ENCODE measurements around the gene SYT4. TPM values are rescaled to one million over a fixed set of nuclear protein-coding genes. Genes with fewer than 3 reads are reported as not detected.

Gene SYT4
- total and polyA plus RNA-seq, 9 of the 15 experiments (the other 6 are each of a cell fraction or from before 2014, with no cell fraction given), result not detected

- TF ChIP-seq, protein P1, sequence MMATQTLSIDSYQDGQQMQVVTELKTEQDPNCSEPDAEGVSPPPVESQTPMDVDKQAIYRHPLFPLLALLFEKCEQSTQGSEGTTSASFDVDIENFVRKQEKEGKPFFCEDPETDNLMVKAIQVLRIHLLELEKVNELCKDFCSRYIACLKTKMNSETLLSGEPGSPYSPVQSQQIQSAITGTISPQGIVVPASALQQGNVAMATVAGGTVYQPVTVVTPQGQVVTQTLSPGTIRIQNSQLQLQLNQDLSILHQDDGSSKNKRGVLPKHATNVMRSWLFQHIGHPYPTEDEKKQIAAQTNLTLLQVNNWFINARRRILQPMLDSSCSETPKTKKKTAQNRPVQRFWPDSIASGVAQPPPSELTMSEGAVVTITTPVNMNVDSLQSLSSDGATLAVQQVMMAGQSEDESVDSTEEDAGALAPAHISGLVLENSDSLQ (IDR thresholded peaks at IDR 0.05), result no peak
- TF ChIP-seq KLF10 (CRISPR knock-in tag; IDR thresholded peaks at IDR 0.05) (no peak), ZBTB34 (CRISPR knock-in tag; IDR thresholded peaks at IDR 0.05) (no peak), TCF3 (CRISPR knock-in tag; IDR thresholded peaks at IDR 0.05) (no peak), BCL6 (CRISPR knock-in tag; IDR thresholded peaks at IDR 0.05) (no peak), STAG1 (CRISPR knock-in tag; IDR thresholded peaks at IDR 0.05; ENCODE audit: borderline replicate concordance) (no peak), NR1H2 (CRISPR knock-in tag; IDR thresholded peaks at IDR 0.05) (no peak)
Measured at GRCh38 chr18:43276491-43276890, 799 bp downstream of the SYT4 start (continued).

- DNase-seq (ENCODE audit: extremely low read depth in 1 of 4, low spot score in 3 of 4) (no peak), FAIRE-seq (no peak), ATAC-seq (no peak)
- Histone ChIP-seq H2AFZ (ENCODE audit: low read depth, low read length) (no peak overlapping the region), H3K27me3 (ENCODE audit: control insufficient read depth in 2 of 2, insufficient read depth in 2 of 2, low read length in 2 of 2) (no peaks in the 10 kb centered on the region), H3K9me3 (replicated peaks; ENCODE audit: control insufficient read depth, insufficient read depth, low read depth, low read length) (no peaks in the 10 kb centered on the region), H4K20me1 (replicated peaks; ENCODE audit: control insufficient read depth, insufficient read depth, low read length) (no peaks in the 10 kb centered on the region), H3K36me3 (ENCODE audit: control insufficient read depth, insufficient read depth, low read length) (no peaks in the 10 kb centered on the region), H3K27ac (ENCODE audit: extremely low read depth, low read depth, low read length) (no peak overlapping the region), H3K4me2 (ENCODE audit: insufficient read depth, low read length) (no peak overlapping the region), H3K9me1 (ENCODE audit: control insufficient read depth, insufficient read depth, low read length) (no peaks in the 10 kb centered on the region), H3K4me3 (no peak overlapping the region), H3K9ac (ENCODE audit: insufficient read depth in 1 of 2, low read depth in 2 of 2, low read length in 2 of 2) (no peak overlapping the region), H3K79me2 (ENCODE audit: control insufficient read depth, insufficient read depth, low read length) (no peaks in the 10 kb centered on the region), H3K4me1 (replicated peaks in 1 of 2; ENCODE audit: control insufficient read depth in 2 of 2, insufficient read depth in 2 of 2, low read length in 2 of 2) (no peaks in the 10 kb centered on the region)
- BruUV-seq (replicated peaks), result no TSS peak
- TF ChIP-seq, protein P2, sequence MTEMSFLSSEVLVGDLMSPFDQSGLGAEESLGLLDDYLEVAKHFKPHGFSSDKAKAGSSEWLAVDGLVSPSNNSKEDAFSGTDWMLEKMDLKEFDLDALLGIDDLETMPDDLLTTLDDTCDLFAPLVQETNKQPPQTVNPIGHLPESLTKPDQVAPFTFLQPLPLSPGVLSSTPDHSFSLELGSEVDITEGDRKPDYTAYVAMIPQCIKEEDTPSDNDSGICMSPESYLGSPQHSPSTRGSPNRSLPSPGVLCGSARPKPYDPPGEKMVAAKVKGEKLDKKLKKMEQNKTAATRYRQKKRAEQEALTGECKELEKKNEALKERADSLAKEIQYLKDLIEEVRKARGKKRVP (CRISPR knock-in tag; IDR thresholded peaks at IDR 0.05), result no peak
- no peak for TF ChIP-seq HLTF (IDR thresholded peaks at IDR 0.05)
- TF ChIP-seq, protein P3, sequence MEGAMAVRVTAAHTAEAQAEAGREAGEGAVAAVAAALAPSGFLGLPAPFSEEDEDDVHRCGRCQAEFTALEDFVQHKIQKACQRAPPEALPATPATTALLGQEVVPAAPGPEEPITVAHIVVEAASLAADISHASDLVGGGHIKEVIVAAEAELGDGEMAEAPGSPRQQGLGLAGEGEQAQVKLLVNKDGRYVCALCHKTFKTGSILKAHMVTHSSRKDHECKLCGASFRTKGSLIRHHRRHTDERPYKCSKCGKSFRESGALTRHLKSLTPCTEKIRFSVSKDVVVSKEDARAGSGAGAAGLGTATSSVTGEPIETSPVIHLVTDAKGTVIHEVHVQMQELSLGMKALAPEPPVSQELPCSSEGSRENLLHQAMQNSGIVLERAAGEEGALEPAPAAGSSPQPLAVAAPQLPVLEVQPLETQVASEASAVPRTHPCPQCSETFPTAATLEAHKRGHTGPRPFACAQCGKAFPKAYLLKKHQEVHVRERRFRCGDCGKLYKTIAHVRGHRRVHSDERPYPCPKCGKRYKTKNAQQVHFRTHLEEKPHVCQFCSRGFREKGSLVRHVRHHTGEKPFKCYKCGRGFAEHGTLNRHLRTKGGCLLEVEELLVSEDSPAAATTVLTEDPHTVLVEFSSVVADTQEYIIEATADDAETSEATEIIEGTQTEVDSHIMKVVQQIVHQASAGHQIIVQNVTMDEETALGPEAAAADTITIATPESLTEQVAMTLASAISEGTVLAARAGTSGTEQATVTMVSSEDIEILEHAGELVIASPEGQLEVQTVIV (CRISPR knock-in tag; IDR thresholded peaks at IDR 0.05; ENCODE audit: borderline replicate concordance), result no peak
- TF ChIP-seq DACH1 (IDR thresholded peaks at IDR 0.05; ENCODE audit: partially characterized antibody), result no peak
- TF ChIP-seq ZKSCAN1 (IDR thresholded peaks at IDR 0.05; ENCODE audit: low read depth, low read length), result no peak
- no peak for TF ChIP-seq ZNF133 (CRISPR knock-in tag; IDR thresholded peaks at IDR 0.05)
- POLR2A ChIA-PET, result no interaction called here
- in situ Hi-C loops (cut with MboI) (loop anchor here (10.0 kb wide), 1 partner anchor 981 kb away; no protein-coding TSS in a partner anchor), intact Hi-C loops (cut with micrococcal nuclease) (no loop called here)
- CTCF ChIA-PET (ENCODE audit: low intra/inter-chr PET ratio), result no interaction called here
- 0% methylated on average over 1 of the region's 1 CpG for WGBS (ENCODE audit: insufficient coverage, low coverage, missing lambda C conversion rate)
Measured at GRCh38 chr18:43275546-43275945, 1.7 kb downstream of the SYT4 start.
